Nucleus accumbens (tissue), 56 donors: ENCODE measurements around the gene ATXN7L1.
"Not testable (repeated sequence)": the region's sequence is repeated elsewhere in the genome, so short reads cannot be mapped to it uniquely, and the experiment has no call there.

ENCODE experiments used
- DNase-seq, 56 donors: peaks; one replicate each; lab custom pipeline; 2025; lab: John Stamatoyannopoulos, UW

Gene ATXN7L1

GRCh38 chr7:105807448-105807762 lies 69.0 kb downstream of the ATXN7L1 start:
- DNase-seq = no peak

GRCh38 chr7:105806592-105807447 lies 69.6 kb downstream of the ATXN7L1 start:
- DNase-seq = peak in 17 of 56 donors; percentile 2 to 46 (median 21)

- DNase-seq = no peak
Observed at GRCh38 chr7:105805447-105806019, 70.9 kb downstream of the ATXN7L1 start.

- DNase-seq = no peak
Observed at GRCh38 chr7:105803429-105803736, 73.0 kb downstream of the ATXN7L1 start.

- DNase-seq = no peak
Observed at GRCh38 chr7:105802604-105803428, 73.6 kb downstream of the ATXN7L1 start.

GRCh38 chr7:105800849-105801534 lies 75.4 kb downstream of the ATXN7L1 start:
- no peak for DNase-seq

- no peak for DNase-seq
Observed at GRCh38 chr7:105800442-105800841, 76.0 kb downstream of the ATXN7L1 start.

- DNase-seq = no peak
Observed at GRCh38 chr7:105799677-105800076, 76.7 kb downstream of the ATXN7L1 start.

- no peak for DNase-seq
Observed at GRCh38 chr7:105799006-105799405, 77.4 kb downstream of the ATXN7L1 start.

- no peak for DNase-seq
Observed at GRCh38 chr7:105797652-105798051, 78.7 kb downstream of the ATXN7L1 start.

- DNase-seq = no peak
Observed at GRCh38 chr7:105796365-105796764, 80.0 kb downstream of the ATXN7L1 start.

- no peak for DNase-seq
Observed at GRCh38 chr7:105794741-105795729, 81.4 kb downstream of the ATXN7L1 start.

- DNase-seq = no peak
Observed at GRCh38 chr7:105792488-105793370, 83.7 kb downstream of the ATXN7L1 start.

- no peak for DNase-seq
Observed at GRCh38 chr7:105791926-105792325, 84.5 kb downstream of the ATXN7L1 start.

GRCh38 chr7:105790996-105791395 lies 85.4 kb downstream of the ATXN7L1 start:
- DNase-seq = no peak

GRCh38 chr7:105790452-105790851 lies 85.9 kb downstream of the ATXN7L1 start:
- DNase-seq = not testable (repeated sequence)

- no peak for DNase-seq
Observed at GRCh38 chr7:105788816-105789349, 87.5 kb downstream of the ATXN7L1 start.

- no peak for DNase-seq
Observed at GRCh38 chr7:105788356-105788755, 88.0 kb downstream of the ATXN7L1 start.
